Activated CD8-positive, alpha-beta memory T cell treated with anti-CD3 and anti-CD28 coated beads, Interleukin-2, amount 50 U/mL, for 24 hours (primary cell): ENCODE results near the gene ABCD2.
"Not testable (repeated sequence)": the region's sequence is repeated elsewhere in the genome, so short reads cannot be mapped to it uniquely, and the experiment has no call there.

Source experiments
- DNase-seq: peaks from one replicate; pipeline ENCODE4 v3.0.0-alpha.2; 2020; ENCODE audit errors: extremely low read depth

The ABCD2 gene

DNA sequence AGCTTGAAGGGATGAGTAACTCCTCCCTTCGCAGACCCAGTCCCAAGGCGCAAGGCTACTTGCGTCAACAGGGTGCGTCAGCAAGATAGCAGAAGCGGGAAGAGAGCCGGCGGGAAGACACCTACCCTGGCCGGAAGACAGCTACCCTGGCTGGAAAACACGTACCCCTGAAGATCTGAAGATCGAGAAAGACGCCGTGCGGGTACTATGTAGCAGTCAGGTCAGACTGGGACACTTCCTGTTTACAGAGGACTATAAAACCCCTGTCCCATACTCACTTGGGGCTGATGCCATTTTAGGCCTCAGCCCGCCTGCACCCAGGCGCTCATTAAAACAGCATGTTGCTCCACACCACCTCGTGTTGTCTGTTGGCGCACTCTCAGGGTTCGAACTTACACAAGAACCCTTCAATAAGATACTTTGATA, 80.9 kb downstream of the ABCD2 start:
- no peak for DNase-seq

DNA sequence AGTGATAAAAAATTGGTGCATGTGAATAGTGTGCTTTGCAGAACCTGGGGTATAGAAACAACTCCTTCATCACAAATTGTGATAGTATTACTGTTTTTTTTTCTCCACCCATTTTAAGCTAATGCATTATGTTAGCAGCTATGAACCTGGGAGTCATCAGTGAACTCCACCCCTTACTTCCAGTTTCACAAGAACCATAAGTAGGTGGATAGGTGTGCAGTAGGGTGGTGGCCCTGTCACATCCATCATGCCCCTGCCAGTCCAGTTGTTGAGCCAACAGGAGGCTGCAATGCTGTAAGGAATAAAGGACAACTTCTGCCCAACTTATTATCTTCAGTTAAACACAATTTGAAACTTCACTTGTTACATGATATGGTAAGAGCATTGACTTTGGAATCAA, 85.7 kb downstream of the ABCD2 start:
- no peak for DNase-seq

DNA sequence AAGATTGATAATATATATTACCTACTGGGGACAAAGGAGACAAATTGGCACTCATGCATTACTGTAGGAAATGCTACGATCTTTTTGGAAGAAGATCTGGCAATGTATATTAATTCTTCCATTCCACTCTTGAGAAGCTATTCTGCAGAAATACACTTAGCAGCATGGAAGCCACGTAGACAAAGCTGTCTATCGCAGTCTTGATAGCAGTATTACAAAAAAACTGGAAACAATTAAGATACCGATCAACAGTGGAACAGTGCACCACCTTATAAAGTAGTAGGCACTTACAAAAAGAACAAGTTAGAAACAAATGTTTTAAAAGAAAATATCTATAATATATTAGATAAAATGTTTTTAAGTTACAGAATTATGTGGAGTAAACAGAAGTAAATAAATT, 87.2 kb downstream of the ABCD2 start:
- no peak for DNase-seq

DNA sequence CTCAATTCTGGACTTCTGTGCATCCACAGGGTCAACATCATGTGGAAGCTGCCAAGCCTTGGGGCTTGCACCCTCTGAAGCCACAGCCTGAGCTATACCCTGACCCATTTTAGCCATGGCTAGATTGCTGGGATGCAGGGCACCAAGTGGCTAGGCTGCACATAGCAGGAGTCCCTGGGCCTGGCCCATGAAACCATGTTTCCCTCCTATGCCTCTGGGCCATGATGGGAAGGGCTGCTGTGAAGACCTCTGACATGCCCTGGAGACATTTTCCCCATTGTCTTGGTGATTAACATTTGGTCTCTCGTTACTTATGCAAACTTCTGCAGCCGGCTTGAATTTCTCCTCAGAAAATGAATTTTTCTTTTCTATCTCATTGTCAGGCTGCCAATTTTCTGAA, 92.6 kb downstream of the ABCD2 start:
- DNase-seq = no peak

DNA sequence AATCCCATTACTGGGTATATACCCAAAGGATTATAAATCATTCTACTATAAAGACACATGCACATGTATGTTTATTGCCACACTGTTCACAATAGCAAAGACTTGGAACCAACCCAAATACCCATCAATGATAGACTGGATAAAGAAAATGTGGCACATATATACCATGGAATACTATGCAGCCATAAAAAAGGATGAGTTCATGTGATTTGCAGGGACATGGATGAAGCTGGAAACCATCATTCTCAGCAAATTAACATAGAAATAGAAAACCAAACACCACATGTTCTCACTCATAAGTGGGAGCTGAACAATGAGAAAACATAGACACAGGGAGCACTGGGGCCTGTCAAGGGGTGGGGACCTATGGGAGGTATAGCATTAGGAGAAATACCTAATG, 97.4 kb downstream of the ABCD2 start:
- not testable (repeated sequence) for DNase-seq

DNA sequence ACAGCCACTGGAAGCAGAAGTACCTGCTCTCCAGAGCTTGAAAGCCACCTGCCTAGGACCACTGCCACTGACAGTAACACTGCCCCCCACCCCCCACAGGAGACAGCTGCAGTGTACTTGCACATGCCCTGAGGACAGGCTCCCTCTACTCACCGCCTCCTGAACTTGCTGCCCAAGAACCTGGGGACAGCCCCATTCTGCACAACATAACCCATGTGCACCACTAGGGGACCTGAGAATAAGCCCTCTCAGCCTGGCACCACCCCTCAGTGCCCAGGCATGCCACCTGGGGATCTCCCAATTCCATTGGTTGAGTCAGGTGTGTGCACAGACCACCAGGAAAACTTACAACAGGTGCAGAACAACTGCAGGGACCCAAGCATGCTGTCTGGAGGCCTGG, 109.6 kb downstream of the ABCD2 start:
- DNase-seq = no peak

DNA sequence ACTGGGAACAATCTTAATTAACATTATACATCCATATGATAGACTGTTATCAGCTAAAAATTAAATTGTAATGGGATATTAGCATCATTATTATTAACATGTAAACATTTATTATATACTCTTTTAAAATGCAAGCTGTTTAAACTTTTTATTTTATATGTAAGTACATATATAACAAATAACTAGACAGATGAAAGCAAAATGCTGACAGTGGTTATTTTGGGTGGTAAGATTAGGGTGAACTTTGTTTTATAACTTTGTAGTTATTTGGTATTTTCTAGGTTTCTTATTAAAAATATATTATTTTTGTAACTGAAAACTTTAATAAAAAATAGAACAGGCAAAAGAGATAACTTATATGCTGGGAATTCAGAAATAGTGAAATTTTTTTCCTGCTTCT, 114.0 kb downstream of the ABCD2 start:
- DNase-seq = no peak

DNA sequence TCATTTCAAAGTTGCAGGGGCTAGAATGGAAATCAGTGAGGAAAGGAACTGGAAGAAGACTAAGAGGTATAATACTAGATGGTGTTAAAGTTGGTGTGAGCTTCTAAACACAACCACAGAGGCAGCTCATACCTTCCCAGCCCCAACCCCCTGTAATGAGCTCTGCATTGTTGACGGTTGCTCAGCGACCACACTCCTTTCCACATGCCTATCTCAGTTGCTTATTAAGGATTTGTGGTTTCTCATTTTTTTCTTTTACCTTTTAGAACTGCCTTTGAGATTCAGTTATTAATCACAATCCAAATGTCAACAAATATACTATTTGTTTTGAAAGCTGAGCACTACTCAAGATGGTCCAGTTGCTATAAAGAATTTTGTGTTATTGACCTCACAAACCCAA, 114.6 kb downstream of the ABCD2 start:
- no peak for DNase-seq

DNA sequence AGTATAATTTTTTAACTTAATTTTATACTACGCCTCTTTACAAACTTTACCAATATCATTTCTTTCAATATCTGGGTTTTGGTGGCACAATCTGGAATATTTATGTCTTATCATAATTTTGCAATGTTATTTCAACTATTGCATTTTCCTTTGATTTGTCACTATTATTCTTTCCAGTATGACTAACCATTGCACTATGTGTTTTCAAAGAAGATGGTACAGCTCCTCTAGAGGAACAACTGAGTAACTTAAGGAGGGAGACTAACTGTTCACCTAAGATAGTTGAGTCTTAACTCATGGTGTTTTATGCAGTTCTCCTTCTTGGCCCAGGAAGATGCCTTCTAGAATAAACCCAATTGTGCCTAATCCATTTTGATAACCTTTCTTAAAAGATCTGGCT, 116.2 kb downstream of the ABCD2 start:
- no peak for DNase-seq

DNA sequence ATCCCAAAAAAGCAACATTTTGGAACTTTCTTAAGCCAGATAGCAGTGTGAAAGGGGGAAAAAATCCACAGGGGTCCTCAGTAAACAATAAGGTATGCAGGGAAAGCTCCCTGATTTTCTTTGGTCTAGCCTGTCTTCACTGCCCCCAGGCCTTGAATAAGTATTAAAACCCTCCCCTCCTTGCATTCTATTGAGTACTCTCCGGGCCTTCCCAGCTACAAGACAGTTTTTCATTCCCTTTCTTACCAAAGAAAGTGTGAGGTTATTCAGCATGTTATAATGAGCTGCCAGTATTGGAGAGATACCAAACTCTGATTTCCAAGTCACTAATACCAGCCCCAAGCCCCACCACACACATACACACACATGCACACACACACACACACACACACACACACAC, 116.9 kb downstream of the ABCD2 start:
- no peak for DNase-seq
